KOPT-K1 (cell line): ENCODE data around the gene SDC4.

Source experiments
- H3K27ac ChIP-seq: fragments of 200-600 bp; sonication (generic); 2 replicates; pipeline ENCODE4 v1.5.1; 2016; ENCODE audit warnings: antibody characterized with exemption, mild to moderate bottlenecking, low read depth, low read length; ENCODE audit not compliant: poor library complexity, severe bottlenecking
- H3K36me3 ChIP-seq: fragments of 200-600 bp; sonication (generic); 2 replicates; pipeline ENCODE4 v1.5.1; 2017; ENCODE audit warnings: antibody characterized with exemption, mild to moderate bottlenecking, low read length, moderate library complexity; ENCODE audit not compliant: insufficient read depth
- H3K9me3 ChIP-seq: fragments of 200-600 bp; sonication (generic); 2 replicates; pipeline ENCODE4 v1.5.1; 2017; ENCODE audit warnings: antibody characterized with exemption, low read length, mild to moderate bottlenecking; ENCODE audit not compliant: insufficient read depth, poor library complexity, severe bottlenecking

Gene SDC4

GRCh38 chr20:45347936-45348778 is at the start of gene SDC4:
TSS of gene SDC4 (minus strand) at chr20:45348424. CDS start at chr20:45348384, 40 bp downstream.
- Histone ChIP-seq H3K9me3 (no peaks in the 10 kb centered on the region), H3K27ac (no peak within 1 kb of the TSS), H3K36me3 (no peaks in the 10 kb centered on the region)

GRCh38 chr20:45395114-45395415 is 46.8 kb upstream of the SDC4 start:
- H3K9me3 ChIP-seq = peaks cover 9% of the 10 kb centered on the region

GRCh38 chr20:45394221-45395113 is 46.2 kb upstream of the SDC4 start:
- Histone ChIP-seq H3K9me3 (peaks cover 3% of the 10 kb centered on the region), H3K27ac (no peak overlapping the region), H3K36me3 (no peaks in the 10 kb centered on the region)

More at GRCh38 chr20:45395114-45395415, 46.8 kb upstream of the SDC4 start:
- Histone ChIP-seq H3K36me3 (no peaks in the 10 kb centered on the region), H3K27ac (no peak overlapping the region)

- H3K27ac ChIP-seq = no peak overlapping the region
- no peaks in the 10 kb centered on the region for H3K36me3 ChIP-seq
- H3K9me3 ChIP-seq = no peaks in the 10 kb centered on the region
Observed at GRCh38 chr20:45392733-45393132, 44.5 kb upstream of the SDC4 start.

GRCh38 chr20:45391559-45391958 is 43.3 kb upstream of the SDC4 start:
- no peaks in the 10 kb centered on the region for H3K9me3 ChIP-seq
- no peak overlapping the region for H3K27ac ChIP-seq
- H3K36me3 ChIP-seq = no peaks in the 10 kb centered on the region

GRCh38 chr20:45390931-45391330 is 42.7 kb upstream of the SDC4 start:
- Histone ChIP-seq H3K36me3 (no peaks in the 10 kb centered on the region), H3K27ac (no peak overlapping the region), H3K9me3 (no peaks in the 10 kb centered on the region)

- Histone ChIP-seq H3K27ac (no peak overlapping the region), H3K36me3 (no peaks in the 10 kb centered on the region), H3K9me3 (no peaks in the 10 kb centered on the region)
Observed at GRCh38 chr20:45387274-45387673, 39.0 kb upstream of the SDC4 start.

- Histone ChIP-seq H3K36me3 (no peaks in the 10 kb centered on the region), H3K27ac (no peak within 1 kb of the TSS), H3K9me3 (no peaks in the 10 kb centered on the region)
Observed at GRCh38 chr20:45378191-45378590, 30.0 kb upstream of the SDC4 start, which contains the start of gene TP53TG5. TSS of gene TP53TG5 (minus strand) at chr20:45378325. CDS start at chr20:45378236, 89 bp downstream.

GRCh38 chr20:45377269-45377668 is 29.0 kb upstream of the SDC4 start:
- no peaks in the 10 kb centered on the region for H3K9me3 ChIP-seq
- H3K36me3 ChIP-seq = no peaks in the 10 kb centered on the region
- no peak overlapping the region for H3K27ac ChIP-seq

GRCh38 chr20:45374966-45375365 is 26.7 kb upstream of the SDC4 start:
- no peaks in the 10 kb centered on the region for H3K9me3 ChIP-seq
- no peak overlapping the region for H3K27ac ChIP-seq
- no peaks in the 10 kb centered on the region for H3K36me3 ChIP-seq

GRCh38 chr20:45374101-45374467 is 25.9 kb upstream of the SDC4 start:
- Histone ChIP-seq H3K36me3 (no peaks in the 10 kb centered on the region), H3K9me3 (no peaks in the 10 kb centered on the region), H3K27ac (no peak overlapping the region)

- no peaks in the 10 kb centered on the region for H3K9me3 ChIP-seq
- H3K36me3 ChIP-seq = peaks cover 2% of the 10 kb centered on the region; the same call in 1 of the 2 replicates
- H3K27ac ChIP-seq = peak overlapping the region; percentile 47
Observed at GRCh38 chr20:45373353-45374100, 25.3 kb upstream of the SDC4 start.

GRCh38 chr20:45372646-45373352 is 24.6 kb upstream of the SDC4 start:
- Histone ChIP-seq H3K27ac (no peak overlapping the region), H3K9me3 (no peaks in the 10 kb centered on the region), H3K36me3 (peaks cover 10% of the 10 kb centered on the region; the same call in 1 of the 2 replicates)

- no peaks in the 10 kb centered on the region for H3K9me3 ChIP-seq
- H3K27ac ChIP-seq = no peak overlapping the region
- peaks cover 15% of the 10 kb centered on the region for H3K36me3 ChIP-seq
Observed at GRCh38 chr20:45372241-45372640, 24.0 kb upstream of the SDC4 start.
